SK-N-SH treated with all-trans-retinoic acid at 6 μM for 48 hours (cell line): ENCODE measurements around the gene MX2.

Experiments used
- CREB5 ChIP-seq: fragments of 250-450 bp; sonication (Bioruptor Pico); IDR thresholded peaks from 2 replicates; pipeline ENCODE4 v1.5.1; 2020; ENCODE audit warnings: low read depth, mild to moderate bottlenecking, moderate library complexity
- ESRRG ChIP-seq: fragments of 250-450 bp; sonication (Bioruptor Pico); IDR thresholded peaks from 2 replicates; pipeline ENCODE4 v1.6.1; 2021; ENCODE audit warnings: mild to moderate bottlenecking
- RARB ChIP-seq: fragments of 250-450 bp; sonication (Bioruptor Pico); IDR thresholded peaks from 2 replicates; pipeline ENCODE4 v1.8.0; 2021; ENCODE audit warnings: mild to moderate bottlenecking, moderate library complexity
- ZC3H10 ChIP-seq: fragments of 250-450 bp; sonication (Bioruptor Pico); IDR thresholded peaks from 2 replicates; pipeline ENCODE4 v1.5.1; 2021; ENCODE audit warnings: mild to moderate bottlenecking, moderate library complexity
- ZFP30 ChIP-seq: fragments of 450-650 bp; formaldehyde crosslinking; IDR thresholded peaks from 2 replicates; pipeline ENCODE4 v1.5.0; 2022; ENCODE audit warnings: mild to moderate bottlenecking, moderate library complexity
- ZNF8 ChIP-seq: fragments of 450-650 bp; formaldehyde crosslinking; IDR thresholded peaks from 2 replicates; pipeline ENCODE4 v1.5.0; 2020; ENCODE audit warnings: mild to moderate bottlenecking, moderate library complexity
- TF ChIP-seq, protein P1 (sequence below): fragments of 250-450 bp; sonication (Bioruptor Pico); IDR thresholded peaks from 2 replicates; pipeline ENCODE4 v1.8.0; 2020; ENCODE audit warnings: mild to moderate bottlenecking, moderate library complexity, borderline replicate concordance

GRCh38 chr21:41349126-41349525 lies 12.7 kb upstream of the MX2 start:
- no peak for TF ChIP-seq RARB
- no peak for TF ChIP-seq ZNF8 (CRISPR knock-in tag)
- TF ChIP-seq ZFP30: no peak
- TF ChIP-seq ZC3H10 (CRISPR knock-in tag): no peak
- TF ChIP-seq CREB5 (CRISPR knock-in tag): no peak
- TF ChIP-seq, protein P1, sequence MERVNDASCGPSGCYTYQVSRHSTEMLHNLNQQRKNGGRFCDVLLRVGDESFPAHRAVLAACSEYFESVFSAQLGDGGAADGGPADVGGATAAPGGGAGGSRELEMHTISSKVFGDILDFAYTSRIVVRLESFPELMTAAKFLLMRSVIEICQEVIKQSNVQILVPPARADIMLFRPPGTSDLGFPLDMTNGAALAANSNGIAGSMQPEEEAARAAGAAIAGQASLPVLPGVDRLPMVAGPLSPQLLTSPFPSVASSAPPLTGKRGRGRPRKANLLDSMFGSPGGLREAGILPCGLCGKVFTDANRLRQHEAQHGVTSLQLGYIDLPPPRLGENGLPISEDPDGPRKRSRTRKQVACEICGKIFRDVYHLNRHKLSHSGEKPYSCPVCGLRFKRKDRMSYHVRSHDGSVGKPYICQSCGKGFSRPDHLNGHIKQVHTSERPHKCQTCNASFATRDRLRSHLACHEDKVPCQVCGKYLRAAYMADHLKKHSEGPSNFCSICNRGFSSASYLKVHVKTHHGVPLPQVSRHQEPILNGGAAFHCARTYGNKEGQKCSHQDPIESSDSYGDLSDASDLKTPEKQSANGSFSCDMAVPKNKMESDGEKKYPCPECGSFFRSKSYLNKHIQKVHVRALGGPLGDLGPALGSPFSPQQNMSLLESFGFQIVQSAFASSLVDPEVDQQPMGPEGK (CRISPR knock-in tag): no peak
- TF ChIP-seq ESRRG (CRISPR knock-in tag): no peak
